Nephron (organoid): ENCODE measurements around the gene HOXD9.

Experiments
- H3K27ac Mint-ChIP-seq, 3 experiments: 2 replicates each; pipeline ENCODE4 v1.8.0; 2020; ENCODE audit warnings: mixed read lengths in 3 of 3, mild to moderate bottlenecking in 2 of 3, moderate library complexity in 1 of 3
- H3K27me3 Mint-ChIP-seq: 2 replicates; pipeline ENCODE4 v1.8.0; 2021; ENCODE audit warnings: low read depth, mild to moderate bottlenecking, moderate library complexity, mixed read lengths
- H3K36me3 Mint-ChIP-seq: 2 replicates; pipeline ENCODE4 v1.8.0; 2020; ENCODE audit warnings: low read depth, mixed read lengths
- H3K4me1 Mint-ChIP-seq: 2 replicates; pipeline ENCODE4 v1.8.0; 2020; ENCODE audit warnings: mixed read lengths
- H3K4me3 Mint-ChIP-seq, 3 experiments: 2 replicates each; pipeline ENCODE4 v1.8.0; 2020; ENCODE audit warnings: mild to moderate bottlenecking in 3 of 3, mixed read lengths in 3 of 3, moderate library complexity in 2 of 3
- H3K9me3 Mint-ChIP-seq: 2 replicates; pipeline ENCODE4 v1.8.0; 2020; ENCODE audit warnings: mixed read lengths
- TF ChIP-seq, protein P1 (sequence below), 3 experiments: fragments of 200-600 bp; sonication (generic); IDR thresholded peaks; one replicate each; pipeline ENCODE4 v1.5.0; 2021; ENCODE audit warnings: antibody characterized with exemption in 3 of 3; ENCODE audit not compliant: unreplicated experiment in 3 of 3

HOXD9 gene

DNA sequence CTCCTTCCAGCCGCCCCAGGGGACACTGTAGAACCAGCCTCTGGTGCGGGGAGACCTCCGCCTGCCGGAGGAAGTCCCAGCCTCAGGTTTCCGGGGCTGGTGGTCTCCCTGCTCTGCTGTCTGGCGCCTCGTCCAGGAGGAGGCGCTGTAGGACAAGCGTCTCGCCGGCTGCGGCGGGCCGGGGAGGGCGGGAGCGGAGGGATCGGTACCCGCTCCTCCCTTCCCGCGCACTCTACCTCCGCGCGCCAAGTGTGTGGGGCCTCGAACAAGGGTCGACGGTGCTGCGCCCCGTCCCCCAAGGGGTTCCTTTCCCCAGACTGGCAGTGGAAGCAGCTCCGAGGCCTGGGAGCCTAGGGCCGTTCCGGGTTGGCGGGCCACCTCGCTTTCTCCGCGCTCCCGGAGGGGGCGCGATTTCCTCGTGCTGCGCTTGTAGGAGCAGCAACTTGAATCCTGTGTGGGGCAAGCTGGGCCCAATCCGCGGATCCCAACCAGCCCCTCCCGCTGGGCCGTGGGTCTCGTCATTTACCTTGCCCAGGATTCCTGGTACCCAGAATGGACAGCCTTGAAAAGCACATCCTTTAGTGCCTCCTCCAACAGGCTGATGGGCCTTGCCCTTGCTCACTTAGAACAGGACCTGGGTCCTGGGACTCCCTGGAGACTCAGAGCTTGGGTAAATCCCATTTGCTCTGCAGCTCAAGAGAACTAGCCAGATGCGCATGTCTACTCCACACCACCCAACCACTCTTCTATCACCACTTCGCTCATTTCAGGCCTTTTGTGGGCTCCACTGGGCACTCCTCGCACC lies 18.2 kb downstream of the HOXD9 start:
- no peaks in the 10 kb centered on the region for H3K27me3 Mint-ChIP-seq
- TF ChIP-seq, protein P1, sequence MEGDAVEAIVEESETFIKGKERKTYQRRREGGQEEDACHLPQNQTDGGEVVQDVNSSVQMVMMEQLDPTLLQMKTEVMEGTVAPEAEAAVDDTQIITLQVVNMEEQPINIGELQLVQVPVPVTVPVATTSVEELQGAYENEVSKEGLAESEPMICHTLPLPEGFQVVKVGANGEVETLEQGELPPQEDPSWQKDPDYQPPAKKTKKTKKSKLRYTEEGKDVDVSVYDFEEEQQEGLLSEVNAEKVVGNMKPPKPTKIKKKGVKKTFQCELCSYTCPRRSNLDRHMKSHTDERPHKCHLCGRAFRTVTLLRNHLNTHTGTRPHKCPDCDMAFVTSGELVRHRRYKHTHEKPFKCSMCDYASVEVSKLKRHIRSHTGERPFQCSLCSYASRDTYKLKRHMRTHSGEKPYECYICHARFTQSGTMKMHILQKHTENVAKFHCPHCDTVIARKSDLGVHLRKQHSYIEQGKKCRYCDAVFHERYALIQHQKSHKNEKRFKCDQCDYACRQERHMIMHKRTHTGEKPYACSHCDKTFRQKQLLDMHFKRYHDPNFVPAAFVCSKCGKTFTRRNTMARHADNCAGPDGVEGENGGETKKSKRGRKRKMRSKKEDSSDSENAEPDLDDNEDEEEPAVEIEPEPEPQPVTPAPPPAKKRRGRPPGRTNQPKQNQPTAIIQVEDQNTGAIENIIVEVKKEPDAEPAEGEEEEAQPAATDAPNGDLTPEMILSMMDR (IDR thresholded peaks at IDR 0.05; ENCODE audit: unreplicated experiment in 3 of 3), result peak; percentile 97 to 99 (median 98)
- peak overlapping the region; percentile 94 to 99 (median 99) for H3K27ac Mint-ChIP-seq
- peaks cover 53% of the 10 kb centered on the region for H3K4me1 Mint-ChIP-seq
- H3K4me3 Mint-ChIP-seq, result peak overlapping the region; percentile 88 to 97 (median 89)
- peaks cover 39% of the 10 kb centered on the region for H3K36me3 Mint-ChIP-seq
- no peaks in the 10 kb centered on the region for H3K9me3 Mint-ChIP-seq

DNA sequence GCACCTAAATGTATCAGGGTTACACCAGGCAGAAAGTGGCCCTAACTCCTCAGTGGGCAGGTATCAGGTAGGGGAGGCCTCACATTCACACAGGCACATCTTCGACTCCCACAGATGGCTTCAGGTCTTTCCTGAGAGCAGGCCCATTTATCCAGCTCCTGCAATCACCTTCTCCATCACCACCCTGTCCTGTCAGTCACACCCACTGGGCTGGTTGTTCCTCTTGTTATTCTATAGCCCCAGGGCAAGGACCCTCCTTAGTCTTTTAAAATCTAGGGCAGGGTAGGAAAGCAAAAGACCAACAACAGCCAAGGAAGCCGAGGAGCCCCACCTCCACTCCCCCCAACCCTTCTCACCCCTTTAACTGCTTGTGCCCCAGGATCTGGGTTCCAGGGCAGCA lies 19.8 kb downstream of the HOXD9 start:
- H3K4me3 Mint-ChIP-seq, result peak overlapping the region; percentile 88 to 97 (median 89)

DNA sequence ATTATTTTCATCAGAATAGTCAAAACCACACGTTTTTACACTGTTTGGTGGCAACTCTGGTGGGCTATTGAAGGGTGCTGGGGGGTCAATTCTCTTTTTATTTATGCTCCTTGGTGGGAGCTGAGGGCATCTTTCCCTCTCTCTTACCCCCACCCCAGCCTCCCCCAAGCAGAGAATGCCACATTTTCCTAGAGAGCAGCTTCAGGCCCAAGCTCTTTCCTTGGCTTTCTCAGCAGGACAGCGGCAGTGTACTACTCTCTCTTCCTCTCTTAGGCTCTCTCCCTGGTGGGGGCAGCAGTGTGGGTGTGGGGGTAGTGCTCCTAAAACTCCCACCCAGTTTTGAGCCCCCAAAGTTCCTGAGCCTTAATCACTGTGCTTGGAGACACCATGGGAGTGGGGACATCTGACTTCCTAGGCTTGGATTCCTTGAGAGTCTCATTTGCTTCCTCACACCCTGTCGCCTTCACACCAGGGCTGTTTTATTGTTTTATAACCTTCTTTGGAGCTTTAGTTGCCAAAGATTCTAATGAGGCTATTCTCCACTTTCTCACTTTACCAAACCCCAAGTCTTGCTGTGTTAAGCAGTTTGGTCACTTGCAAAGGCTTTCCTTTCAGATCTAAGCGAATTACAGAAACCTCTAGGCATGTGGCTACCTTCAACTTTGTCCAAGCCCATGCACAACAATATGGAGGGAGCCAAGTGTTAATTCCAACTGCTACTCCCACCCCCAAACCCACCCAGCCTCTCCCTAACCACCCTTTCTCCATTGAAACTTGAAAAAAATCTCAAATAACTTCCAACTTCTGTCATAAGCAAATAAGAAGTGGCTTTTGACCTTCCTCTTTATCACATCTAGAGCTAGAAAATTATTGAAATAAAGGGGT lies 22.8 kb downstream of the HOXD9 start:
- Mint-ChIP-seq H3K4me1 (peaks cover 87% of the 10 kb centered on the region), H3K9me3 (no peaks in the 10 kb centered on the region), H3K27ac (peak overlapping the region; percentile 95 to 99 (median 97)), H3K36me3 (peaks cover 56% of the 10 kb centered on the region), H3K27me3 (no peaks in the 10 kb centered on the region), H3K4me3 (peak overlapping the region; percentile 84 to 96 (median 94))
- TF ChIP-seq, protein P1 (IDR thresholded peaks at IDR 0.05; ENCODE audit: unreplicated experiment in 3 of 3), result no peak

More for the DNA sequence above, 19.8 kb downstream of the HOXD9 start:
- H3K4me1 Mint-ChIP-seq, result peaks cover 65% of the 10 kb centered on the region
- H3K27me3 Mint-ChIP-seq, result no peaks in the 10 kb centered on the region
- TF ChIP-seq, protein P1 (IDR thresholded peaks at IDR 0.05; ENCODE audit: unreplicated experiment in 3 of 3), result no peak
- H3K9me3 Mint-ChIP-seq, result no peaks in the 10 kb centered on the region
- peaks cover 51% of the 10 kb centered on the region for H3K36me3 Mint-ChIP-seq
- H3K27ac Mint-ChIP-seq, result peak overlapping the region; percentile 88 to 99 (median 99)

DNA sequence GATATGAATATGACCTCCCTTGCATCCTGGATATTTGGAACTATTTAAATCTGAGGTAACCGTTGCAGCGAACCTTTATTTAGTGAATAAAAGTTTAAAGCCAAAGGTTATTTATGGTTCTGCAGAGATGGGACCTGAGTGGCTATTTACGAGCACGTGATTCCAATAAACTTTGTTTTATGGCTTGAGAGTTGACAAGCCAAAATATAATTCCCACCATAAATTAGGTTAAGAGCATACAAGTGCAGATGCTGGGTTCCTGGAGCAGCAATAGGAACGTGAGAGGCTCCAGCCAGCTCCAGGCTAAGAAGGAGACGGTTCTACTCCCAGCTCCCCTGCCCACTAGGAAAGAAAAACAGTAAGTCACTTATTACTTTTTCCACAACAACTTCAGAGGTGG lies 23.6 kb downstream of the HOXD9 start:
- peak overlapping the region; percentile 84 to 96 (median 94) for H3K4me3 Mint-ChIP-seq
- TF ChIP-seq, protein P1 (IDR thresholded peaks at IDR 0.05; ENCODE audit: unreplicated experiment in 3 of 3), result no peak
- peaks cover 91% of the 10 kb centered on the region for H3K4me1 Mint-ChIP-seq
- peak overlapping the region; percentile 95 to 99 (median 97) for H3K27ac Mint-ChIP-seq
- H3K27me3 Mint-ChIP-seq, result no peaks in the 10 kb centered on the region
- H3K9me3 Mint-ChIP-seq, result no peaks in the 10 kb centered on the region
- peaks cover 61% of the 10 kb centered on the region for H3K36me3 Mint-ChIP-seq

DNA sequence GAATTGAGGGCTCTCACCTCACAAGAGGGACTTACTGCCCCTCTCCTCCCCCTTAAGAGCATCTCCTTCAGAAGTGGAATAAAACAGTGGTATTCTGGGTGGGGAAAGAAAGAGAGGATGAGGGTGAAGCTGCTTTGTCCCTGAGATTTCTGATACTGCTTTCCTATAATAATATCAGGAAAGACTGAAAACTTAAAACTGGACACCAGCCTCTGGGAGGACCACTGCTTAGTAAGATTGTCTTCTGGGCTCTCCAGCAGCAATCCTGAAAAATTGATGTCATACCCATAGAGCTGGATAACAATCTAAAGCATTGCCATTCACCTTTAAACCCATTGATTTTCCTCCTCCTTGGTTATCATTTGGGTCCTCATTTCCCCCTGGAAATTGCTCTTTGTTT lies 24.1 kb downstream of the HOXD9 start:
- Mint-ChIP-seq H3K27me3 (no peaks in the 10 kb centered on the region), H3K4me3 (peak overlapping the region; percentile 84 to 96 (median 94)), H3K9me3 (no peaks in the 10 kb centered on the region), H3K4me1 (peaks cover 90% of the 10 kb centered on the region), H3K36me3 (peaks cover 65% of the 10 kb centered on the region), H3K27ac (peak overlapping the region; percentile 95 to 99 (median 97))
- TF ChIP-seq, protein P1 (IDR thresholded peaks at IDR 0.05; ENCODE audit: unreplicated experiment in 3 of 3), result no peak
